ENCODE results near the gene THRB. TPM values are rescaled to one million over a fixed set of nuclear protein-coding genes. Genes with fewer than 3 reads are reported as not detected.
A peak's percentile ranks its signal among the peaks of the same experiment; 100 is the strongest.

The THRB gene
- total and polyA plus RNA-seq, 9 of the 15 experiments (the other 6 are each of a cell fraction or from before 2014, with no cell fraction given), result 1.7 to 14.9 (median 6.9) TPM

DNA sequence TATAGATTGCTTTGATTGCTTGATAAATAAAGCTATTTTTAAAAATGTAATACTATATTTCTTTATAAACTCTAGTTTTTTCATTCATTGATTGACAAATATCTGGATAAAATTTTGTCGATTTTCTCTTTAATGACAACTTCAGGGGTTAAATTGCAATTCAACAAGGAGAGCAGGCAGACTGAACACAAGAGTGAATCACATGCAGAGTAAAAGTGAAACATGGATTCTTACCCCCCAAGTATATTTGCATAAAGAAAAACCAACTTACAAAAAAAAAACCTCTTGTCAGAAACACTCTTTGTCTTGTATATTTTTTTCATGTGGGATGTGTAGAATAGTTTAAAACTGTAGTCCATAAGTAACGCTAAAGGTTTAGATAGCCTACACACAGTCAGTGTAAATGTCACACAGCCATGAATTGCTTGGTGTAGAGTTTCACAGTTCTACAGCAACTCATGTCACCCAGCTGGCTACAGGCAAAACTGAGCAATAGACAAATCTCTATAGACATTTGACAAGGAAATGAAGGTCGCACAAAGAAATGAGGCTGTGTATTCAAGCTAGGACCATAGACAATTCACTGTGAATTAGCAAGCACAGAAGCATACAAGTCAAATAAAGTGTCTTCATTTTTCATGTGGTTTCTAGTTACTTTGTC lies 141.6 kb downstream of the THRB start (continued):
- TF ChIP-seq, protein P1, sequence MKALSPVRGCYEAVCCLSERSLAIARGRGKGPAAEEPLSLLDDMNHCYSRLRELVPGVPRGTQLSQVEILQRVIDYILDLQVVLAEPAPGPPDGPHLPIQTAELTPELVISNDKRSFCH (CRISPR knock-in tag; IDR thresholded peaks at IDR 0.05), result no peak
- TF ChIP-seq, protein P1 (tag; IDR thresholded peaks at IDR 0.05), result peak; percentile 48; the same call in 1 of the 2 replicates

DNA sequence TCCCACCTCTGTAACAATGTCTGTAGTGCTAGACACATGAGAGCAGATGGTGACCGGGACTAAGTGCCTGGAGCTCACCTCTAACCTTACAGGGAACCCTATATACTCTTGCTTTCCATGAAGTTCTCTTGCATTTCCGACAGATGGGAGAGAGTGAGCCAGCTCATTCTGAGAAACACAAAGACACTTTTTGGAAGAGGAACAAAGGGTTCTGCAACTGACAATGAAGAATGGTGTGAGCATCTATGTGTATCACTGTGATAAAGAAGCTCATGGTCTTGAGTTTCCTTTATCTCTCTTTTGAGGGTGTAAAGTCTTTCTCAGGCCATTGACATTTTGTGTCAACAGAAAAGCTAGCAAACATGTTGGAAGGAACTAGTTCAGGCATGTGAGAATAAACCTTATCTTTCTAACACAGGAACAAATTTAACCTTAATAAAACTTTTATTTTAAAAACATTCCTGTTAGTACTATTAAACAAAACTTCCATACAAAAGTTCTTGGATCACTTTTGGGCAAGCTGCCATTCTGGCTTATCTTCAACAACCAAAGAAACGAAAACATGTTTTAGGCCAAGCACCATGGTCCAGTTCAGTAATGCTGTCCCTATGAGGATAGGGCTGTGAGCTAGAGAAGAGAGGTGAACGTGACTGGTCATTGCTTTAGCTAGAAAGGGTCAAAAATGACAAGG lies 142.7 kb downstream of the THRB start:
- peak; percentile 96 for FAIRE-seq
- peak overlapping the region; percentile 89 for H3K27ac ChIP-seq (ENCODE audit: extremely low read depth, low read depth, low read length)
- ChIA-PET POLR2A (interaction anchor here (0.7 to 2.0 kb wide), 12 partner anchors 8 to 230 kb away, joined by 3 to 11 read pairs (median 4); no protein-coding TSS in a partner anchor), CTCF (ENCODE audit: low intra/inter-chr PET ratio) (no interaction called here)
- peak; percentile 49 to 95 (median 66) for DNase-seq (ENCODE audit: extremely low read depth in 1 of 4, low spot score in 3 of 4)
- peaks cover 3 to 56% of the 10 kb centered on the region in 2 experiments for H3K4me1 ChIP-seq (replicated peaks in 1 of 2; ENCODE audit: control insufficient read depth in 2 of 2, insufficient read depth in 2 of 2, low read length in 2 of 2)
- H2AFZ ChIP-seq (ENCODE audit: low read depth, low read length), result peak overlapping the region; percentile 71
- peak overlapping the region; percentile 64 for H3K4me2 ChIP-seq (ENCODE audit: insufficient read depth, low read length)
- no peaks in the 10 kb centered on the region for H3K9me1 ChIP-seq (ENCODE audit: control insufficient read depth, insufficient read depth, low read length)
- H3K9me3 ChIP-seq (replicated peaks; ENCODE audit: control insufficient read depth, insufficient read depth, low read depth, low read length), result no peaks in the 10 kb centered on the region
- in situ Hi-C loops (cut with MboI) (no loop called here), intact Hi-C loops (cut with micrococcal nuclease) (loop anchor here (1.0 to 5.0 kb wide), 5 partner anchors 25 to 225 kb away; partner anchors contain the start of gene THRB)
- H4K20me1 ChIP-seq (replicated peaks; ENCODE audit: control insufficient read depth, insufficient read depth, low read length), result no peaks in the 10 kb centered on the region
- no TSS peak for BruUV-seq (replicated peaks)
- H3K9ac ChIP-seq (ENCODE audit: insufficient read depth in 1 of 2, low read depth in 2 of 2, low read length in 2 of 2), result peak overlapping the region in 1 of 2 experiments; percentile 45; a peak in 2 of 4 replicates
- peak; percentile 86 for ATAC-seq
- peaks cover 28% of the 10 kb centered on the region for H3K79me2 ChIP-seq (ENCODE audit: control insufficient read depth, insufficient read depth, low read length)
- H3K27me3 ChIP-seq (ENCODE audit: control insufficient read depth in 2 of 2, insufficient read depth in 2 of 2, low read length in 2 of 2), result no peaks in the 10 kb centered on the region
- no peak overlapping the region for H3K4me3 ChIP-seq
- H3K36me3 ChIP-seq (ENCODE audit: control insufficient read depth, insufficient read depth, low read length), result no peaks in the 10 kb centered on the region; the same call in 2 of the 3 replicates
- 0% methylated on average over 4 of the region's 4 CpGs for WGBS (ENCODE audit: insufficient coverage, low coverage, missing lambda C conversion rate)
- TF ChIP-seq PURB (CRISPR knock-in tag; IDR thresholded peaks at IDR 0.05; ENCODE audit: low read depth), result no peak
- TF ChIP-seq CHD1 (IDR thresholded peaks at IDR 0.05; ENCODE audit: low read length), result no peak
- TF ChIP-seq, protein P2, sequence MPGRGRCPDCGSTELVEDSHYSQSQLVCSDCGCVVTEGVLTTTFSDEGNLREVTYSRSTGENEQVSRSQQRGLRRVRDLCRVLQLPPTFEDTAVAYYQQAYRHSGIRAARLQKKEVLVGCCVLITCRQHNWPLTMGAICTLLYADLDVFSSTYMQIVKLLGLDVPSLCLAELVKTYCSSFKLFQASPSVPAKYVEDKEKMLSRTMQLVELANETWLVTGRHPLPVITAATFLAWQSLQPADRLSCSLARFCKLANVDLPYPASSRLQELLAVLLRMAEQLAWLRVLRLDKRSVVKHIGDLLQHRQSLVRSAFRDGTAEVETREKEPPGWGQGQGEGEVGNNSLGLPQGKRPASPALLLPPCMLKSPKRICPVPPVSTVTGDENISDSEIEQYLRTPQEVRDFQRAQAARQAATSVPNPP (IDR thresholded peaks at IDR 0.05; ENCODE audit: borderline replicate concordance, insufficient read depth, insufficient read length), result no peak
- TF ChIP-seq TCF3 (CRISPR knock-in tag; IDR thresholded peaks at IDR 0.05), result peak; percentile 95
- TF ChIP-seq NR2F6 (CRISPR knock-in tag; IDR thresholded peaks at IDR 0.05), result no peak
- TF ChIP-seq, protein P3, sequence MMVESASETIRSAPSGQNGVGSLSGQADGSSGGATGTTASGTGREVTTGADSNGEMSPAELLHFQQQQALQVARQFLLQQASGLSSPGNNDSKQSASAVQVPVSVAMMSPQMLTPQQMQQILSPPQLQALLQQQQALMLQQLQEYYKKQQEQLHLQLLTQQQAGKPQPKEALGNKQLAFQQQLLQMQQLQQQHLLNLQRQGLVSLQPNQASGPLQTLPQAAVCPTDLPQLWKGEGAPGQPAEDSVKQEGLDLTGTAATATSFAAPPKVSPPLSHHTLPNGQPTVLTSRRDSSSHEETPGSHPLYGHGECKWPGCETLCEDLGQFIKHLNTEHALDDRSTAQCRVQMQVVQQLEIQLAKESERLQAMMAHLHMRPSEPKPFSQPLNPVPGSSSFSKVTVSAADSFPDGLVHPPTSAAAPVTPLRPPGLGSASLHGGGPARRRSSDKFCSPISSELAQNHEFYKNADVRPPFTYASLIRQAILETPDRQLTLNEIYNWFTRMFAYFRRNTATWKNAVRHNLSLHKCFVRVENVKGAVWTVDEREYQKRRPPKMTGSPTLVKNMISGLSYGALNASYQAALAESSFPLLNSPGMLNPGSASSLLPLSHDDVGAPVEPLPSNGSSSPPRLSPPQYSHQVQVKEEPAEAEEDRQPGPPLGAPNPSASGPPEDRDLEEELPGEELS (CRISPR knock-in tag; IDR thresholded peaks at IDR 0.05; ENCODE audit: borderline replicate concordance), result no peak
- TF ChIP-seq, protein P4, sequence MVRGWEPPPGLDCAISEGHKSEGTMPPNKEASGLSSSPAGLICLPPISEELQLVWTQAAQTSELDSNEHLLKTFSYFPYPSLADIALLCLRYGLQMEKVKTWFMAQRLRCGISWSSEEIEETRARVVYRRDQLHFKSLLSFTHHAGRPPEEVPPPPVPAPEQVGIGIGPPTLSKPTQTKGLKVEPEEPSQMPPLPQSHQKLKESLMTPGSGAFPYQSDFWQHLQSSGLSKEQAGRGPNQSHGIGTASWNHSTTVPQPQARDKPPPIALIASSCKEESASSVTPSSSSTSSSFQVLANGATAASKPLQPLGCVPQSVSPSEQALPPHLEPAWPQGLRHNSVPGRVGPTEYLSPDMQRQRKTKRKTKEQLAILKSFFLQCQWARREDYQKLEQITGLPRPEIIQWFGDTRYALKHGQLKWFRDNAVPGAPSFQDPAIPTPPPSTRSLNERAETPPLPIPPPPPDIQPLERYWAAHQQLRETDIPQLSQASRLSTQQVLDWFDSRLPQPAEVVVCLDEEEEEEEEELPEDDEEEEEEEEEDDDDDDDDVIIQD (CRISPR knock-in tag; IDR thresholded peaks at IDR 0.05), result no peak
- TF ChIP-seq, protein P5, sequence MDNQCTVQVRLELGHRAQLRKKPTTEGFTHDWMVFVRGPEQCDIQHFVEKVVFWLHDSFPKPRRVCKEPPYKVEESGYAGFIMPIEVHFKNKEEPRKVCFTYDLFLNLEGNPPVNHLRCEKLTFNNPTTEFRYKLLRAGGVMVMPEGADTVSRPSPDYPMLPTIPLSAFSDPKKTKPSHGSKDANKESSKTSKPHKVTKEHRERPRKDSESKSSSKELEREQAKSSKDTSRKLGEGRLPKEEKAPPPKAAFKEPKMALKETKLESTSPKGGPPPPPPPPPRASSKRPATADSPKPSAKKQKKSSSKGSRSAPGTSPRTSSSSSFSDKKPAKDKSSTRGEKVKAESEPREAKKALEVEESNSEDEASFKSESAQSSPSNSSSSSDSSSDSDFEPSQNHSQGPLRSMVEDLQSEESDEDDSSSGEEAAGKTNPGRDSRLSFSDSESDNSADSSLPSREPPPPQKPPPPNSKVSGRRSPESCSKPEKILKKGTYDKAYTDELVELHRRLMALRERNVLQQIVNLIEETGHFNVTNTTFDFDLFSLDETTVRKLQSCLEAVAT (IDR thresholded peaks at IDR 0.05), result peak in 1 of 2 experiments; percentile 48; a peak in 2 of 4 replicates
- 0 out of 2 replicates have a peak, but pooled peaks have one; percentile 43 for TF ChIP-seq KHSRP (IDR thresholded peaks at IDR 0.05)
- TF ChIP-seq KDM1A (IDR thresholded peaks at IDR 0.05), result peak; percentile 87 to 93

All from K562 (cell line).